Choroid plexus epithelial cell (primary cell): ENCODE measurements around the gene NAA35.

Experiments used
- DNase-seq: peaks from one replicate; pipeline ENCODE4 v3.0.0-alpha.2; 2010; ENCODE audit warnings: low read depth
- H3K4me3 ChIP-seq: 2 replicates; pipeline ENCODE4 v1.5.1; 2011; ENCODE audit warnings: low read depth, mild to moderate bottlenecking, control low read depth, low read length, moderate library complexity
- CTCF ChIP-seq: conservative IDR thresholded peaks from 2 replicates; pipeline ENCODE4 v1.5.1; 2011; ENCODE audit warnings: low read depth, mild to moderate bottlenecking, control low read depth, inconsistent platforms, low read length, moderate library complexity

Gene NAA35

GRCh38 chr9:85904975-85905374 is 36.0 kb upstream of the NAA35 start:
- no peak for TF ChIP-seq CTCF
- H3K4me3 ChIP-seq: no peak overlapping the region
- no peak for DNase-seq

GRCh38 chr9:85905957-85906356 is 35.0 kb upstream of the NAA35 start:
- DNase-seq: no peak
- no peak for TF ChIP-seq CTCF
- H3K4me3 ChIP-seq: no peak overlapping the region

GRCh38 chr9:85909390-85909789 is 31.6 kb upstream of the NAA35 start:
- no peak for DNase-seq
- TF ChIP-seq CTCF: no peak
- no peak overlapping the region for H3K4me3 ChIP-seq

GRCh38 chr9:85914108-85914507 is 26.8 kb upstream of the NAA35 start:
- no peak overlapping the region for H3K4me3 ChIP-seq
- DNase-seq: peak; percentile 9
- no peak for TF ChIP-seq CTCF

GRCh38 chr9:85917756-85918155 is 23.2 kb upstream of the NAA35 start:
- TF ChIP-seq CTCF: no peak
- no peak for DNase-seq
- no peak overlapping the region for H3K4me3 ChIP-seq

GRCh38 chr9:85925493-85925892 is 15.5 kb upstream of the NAA35 start:
- no peak overlapping the region for H3K4me3 ChIP-seq
- no peak for DNase-seq
- no peak for TF ChIP-seq CTCF

GRCh38 chr9:85927076-85927475 is 13.9 kb upstream of the NAA35 start:
- no peak for DNase-seq
- no peak overlapping the region for H3K4me3 ChIP-seq
- no peak for TF ChIP-seq CTCF
